CD4-positive, alpha-beta T cell treated with Interleukin-6 at 100 ng/mL for 8 hours (primary cell): Measurements from ENCODE around the gene NEDD9.

Source experiments
- DNase-seq: peaks from one replicate; pipeline ENCODE4 v3.0.0-alpha.2; 2020; ENCODE audit warnings: mixed read lengths, low spot score

Gene NEDD9

DNA sequence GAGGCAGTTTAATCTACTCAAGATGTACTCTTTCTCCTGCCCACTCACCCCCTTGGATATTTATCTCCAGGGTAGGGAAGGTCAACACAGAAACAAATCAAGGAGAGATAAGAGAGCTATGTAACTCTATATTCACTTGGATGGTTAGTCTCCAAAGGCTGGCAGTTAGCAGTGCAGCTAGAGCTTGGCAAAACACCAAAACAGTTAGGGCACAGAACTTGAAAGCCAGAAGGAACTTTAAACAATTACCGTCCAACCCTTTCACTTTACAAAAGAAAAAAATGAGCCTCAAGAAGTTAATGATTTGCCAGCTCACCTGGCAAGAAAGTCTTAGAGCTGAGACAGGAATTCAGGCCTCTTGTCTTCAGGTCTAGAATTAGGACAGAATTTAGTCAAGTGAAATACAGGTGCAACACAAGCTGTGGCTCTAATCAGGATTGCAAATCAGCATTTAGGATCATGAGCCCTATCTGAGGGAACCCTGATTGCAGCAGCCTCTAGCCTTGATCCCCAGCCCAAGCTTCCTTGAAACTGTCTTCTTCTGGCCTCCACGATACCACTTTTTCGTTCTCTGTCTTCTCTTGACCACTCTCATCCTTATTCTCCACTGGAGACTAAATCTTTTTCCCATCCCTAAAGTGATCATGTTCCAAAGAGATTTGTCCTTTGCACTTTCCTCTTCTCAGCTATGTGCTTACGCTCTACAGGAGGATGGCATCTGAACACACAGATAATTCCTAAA lies 14.9 kb downstream of the NEDD9 start:
- DNase-seq, result no peak

DNA sequence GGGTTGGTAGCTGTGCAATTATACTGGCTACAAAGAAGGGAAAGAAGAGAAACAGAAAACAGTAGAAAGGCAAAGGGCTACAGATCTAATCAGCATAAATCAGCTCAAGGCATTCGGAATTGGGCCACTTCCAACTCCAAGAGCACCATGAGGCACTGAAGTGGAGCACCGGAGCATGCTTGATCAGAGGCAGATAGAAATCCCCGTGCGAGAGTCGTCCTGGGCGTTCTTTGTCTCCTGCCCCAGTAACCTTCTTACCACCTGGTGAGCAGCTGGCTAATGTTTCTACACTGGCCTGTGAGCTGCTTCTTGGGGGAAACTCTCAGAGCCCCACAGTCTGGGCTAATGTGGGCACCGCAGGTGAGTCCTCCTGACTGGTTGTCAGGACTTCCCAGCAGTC lies 16.7 kb downstream of the NEDD9 start:
- DNase-seq, result no peak

DNA sequence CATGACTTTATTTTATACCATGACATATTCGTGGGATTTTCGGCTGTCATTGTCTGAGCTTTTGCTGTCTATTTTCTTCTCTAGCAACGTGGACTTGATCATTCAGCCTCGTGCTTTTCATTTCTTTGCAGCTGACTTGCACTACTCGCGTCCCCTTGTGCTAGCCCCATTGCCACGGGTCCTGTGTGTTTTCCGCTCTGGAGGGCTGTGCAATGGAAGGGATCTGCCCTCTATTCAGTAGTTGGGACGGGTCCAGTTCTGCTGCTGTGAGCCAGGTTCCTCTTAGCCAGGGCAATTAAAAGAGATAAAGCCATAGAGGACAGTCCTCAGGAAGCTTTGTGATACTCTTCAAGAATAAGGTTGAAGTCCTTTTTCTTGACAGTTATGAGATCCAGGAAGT lies 17.6 kb downstream of the NEDD9 start:
- no peak for DNase-seq

DNA sequence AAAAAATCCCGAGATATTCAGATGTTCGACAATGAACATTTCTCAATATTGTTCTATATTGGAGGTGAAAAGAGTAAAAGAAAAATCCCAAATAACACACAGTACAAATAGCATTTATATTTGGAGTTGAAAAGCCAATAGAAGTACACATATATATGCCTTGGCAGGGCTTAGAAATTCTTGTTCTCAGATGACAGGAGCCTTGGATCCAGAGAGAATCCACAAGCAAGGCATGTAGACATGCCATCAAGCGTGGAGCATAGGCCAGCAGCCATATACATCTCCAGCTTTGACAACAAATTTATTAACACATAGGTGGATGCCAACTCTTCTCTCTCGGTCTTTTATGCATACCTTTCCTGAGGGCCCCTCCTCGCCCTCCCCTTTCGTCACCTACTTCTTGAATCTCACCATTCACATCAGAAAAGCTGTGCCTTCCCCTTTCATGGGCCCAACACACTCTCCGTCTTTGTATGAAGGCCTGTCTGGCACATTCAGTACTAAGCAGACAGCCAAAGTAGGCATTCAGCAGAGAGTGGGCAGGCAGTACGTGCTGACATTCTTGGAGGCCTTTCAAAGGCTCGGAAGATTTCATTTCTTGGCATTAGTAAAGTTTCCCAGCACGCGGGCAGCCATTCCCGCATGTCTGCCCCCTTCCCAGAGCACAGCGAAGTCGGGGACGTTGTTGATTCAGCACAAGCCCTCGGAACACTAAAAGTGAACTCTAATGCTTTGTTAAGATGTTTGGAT lies 18.2 kb downstream of the NEDD9 start:
- DNase-seq, result no peak

DNA sequence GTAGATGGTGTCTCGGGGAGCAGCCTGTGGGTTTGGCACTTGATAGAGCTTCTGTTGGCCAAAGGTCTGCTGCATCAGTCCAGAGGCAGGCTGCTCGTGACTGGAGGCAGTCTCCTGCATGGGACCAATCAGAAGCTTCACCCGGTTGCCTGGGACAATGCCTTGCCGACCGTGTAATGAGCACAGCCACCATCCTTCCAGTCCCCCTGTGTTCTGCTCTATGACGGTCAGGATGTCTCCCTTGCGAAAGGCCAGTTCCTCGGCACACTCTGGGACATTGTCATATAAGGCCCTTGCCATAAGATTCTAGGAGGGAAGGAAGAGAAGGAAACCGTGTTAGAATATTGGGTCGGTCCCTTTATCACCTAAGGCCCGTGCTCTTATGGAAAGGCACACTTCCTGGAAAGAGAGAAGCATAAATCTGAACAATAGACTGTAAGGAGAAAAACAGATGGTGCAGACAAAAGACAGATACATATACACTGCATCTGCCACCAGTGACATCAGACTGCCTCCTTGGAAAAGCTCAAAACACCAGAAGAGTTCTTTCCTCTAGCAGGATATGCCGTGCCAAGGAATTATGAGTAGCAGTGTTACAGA lies 18.9 kb downstream of the NEDD9 start:
- no peak for DNase-seq

DNA sequence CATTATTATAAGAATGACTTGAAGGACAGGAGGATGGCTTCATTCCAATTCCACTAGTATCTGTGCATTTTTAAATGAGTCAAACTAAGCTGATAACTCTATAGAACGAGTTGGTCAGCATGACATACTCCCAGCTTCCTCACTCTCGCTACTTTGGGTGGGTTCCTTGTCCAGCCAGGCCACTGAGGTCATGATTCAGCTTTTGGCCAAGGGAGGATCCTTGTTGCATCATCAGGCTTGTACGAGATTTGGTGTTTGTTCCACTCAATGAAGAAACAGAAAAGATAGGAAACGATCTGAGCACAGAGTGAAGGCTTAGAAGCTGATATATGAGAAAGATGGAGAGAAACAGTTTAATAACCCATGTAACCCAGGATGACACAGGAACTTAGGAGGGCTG lies 19.8 kb downstream of the NEDD9 start:
- DNase-seq, result no peak

DNA sequence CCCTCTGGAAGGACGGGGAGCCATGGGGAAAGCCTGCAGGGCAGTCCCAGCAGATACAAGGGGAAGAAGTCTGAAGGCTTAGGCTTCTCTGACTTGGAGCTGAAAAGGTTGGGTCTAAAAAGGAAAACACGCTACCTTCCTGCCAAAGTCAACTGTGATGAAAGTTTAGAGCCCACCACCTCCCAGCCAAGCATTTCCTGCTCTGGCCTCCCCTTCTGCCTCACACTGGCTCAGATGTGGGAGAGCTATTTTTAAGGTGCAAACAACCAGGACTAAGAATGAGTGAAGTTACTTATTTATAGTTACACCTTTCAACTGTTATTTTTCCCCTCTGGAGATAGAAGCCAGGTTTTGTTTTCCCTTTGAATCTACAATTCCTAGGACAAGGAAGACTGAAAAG lies 21.2 kb downstream of the NEDD9 start:
- no peak for DNase-seq

DNA sequence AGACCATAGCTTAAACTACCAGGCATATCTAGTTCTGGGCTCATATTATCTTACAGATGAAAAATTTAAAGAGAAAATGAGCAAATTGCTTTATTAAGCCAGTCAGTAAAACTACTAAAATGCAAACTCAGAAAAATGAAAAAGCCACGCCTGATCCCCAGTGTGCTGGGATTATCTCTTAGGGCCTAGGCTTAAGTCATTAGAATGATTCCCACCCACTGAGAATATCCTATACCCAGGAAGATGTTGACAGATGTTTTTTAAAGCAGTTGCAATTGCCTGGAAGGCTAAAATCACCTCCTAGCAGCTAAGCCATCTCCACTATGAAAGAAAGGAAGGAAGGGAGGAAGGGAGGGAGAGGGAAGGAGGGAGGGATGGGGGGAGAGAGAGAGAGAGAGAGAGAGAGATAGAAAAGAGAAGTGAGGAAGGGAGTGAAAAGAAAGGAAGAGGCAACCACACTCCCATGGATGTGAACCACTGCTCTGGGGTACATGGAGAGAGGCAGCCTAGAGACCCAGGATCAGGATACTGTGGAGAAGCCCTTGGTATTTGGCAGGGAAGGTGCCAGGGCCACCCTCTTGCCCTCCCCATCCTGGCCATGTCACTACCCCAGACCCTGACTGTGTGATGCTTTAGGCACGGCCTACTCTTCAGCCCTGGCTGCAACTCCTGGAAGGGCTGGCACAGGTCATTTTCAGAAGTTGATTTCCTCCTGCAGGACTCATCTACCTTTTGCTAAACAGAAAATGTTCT lies 21.9 kb downstream of the NEDD9 start:
- DNase-seq, result no peak

DNA sequence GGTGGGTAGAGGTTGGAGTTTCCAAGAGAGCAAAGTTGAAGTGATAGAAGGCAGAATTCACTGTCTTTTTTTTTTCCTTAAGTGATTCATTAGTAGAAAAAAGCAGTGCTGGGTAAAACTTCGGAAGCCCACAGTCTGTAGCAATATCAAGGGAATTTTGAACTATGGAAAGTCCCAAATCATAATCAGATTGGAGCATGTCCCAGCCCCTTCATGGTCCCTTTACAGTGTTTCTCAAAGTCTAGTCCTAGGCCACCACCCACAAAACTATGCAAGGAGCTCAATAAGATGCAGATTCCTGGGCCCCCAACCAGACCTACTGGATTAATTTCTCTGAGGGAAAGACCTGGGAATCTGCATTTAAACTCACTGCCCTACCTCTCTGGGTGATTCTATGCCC lies 22.6 kb downstream of the NEDD9 start:
- DNase-seq, result no peak

DNA sequence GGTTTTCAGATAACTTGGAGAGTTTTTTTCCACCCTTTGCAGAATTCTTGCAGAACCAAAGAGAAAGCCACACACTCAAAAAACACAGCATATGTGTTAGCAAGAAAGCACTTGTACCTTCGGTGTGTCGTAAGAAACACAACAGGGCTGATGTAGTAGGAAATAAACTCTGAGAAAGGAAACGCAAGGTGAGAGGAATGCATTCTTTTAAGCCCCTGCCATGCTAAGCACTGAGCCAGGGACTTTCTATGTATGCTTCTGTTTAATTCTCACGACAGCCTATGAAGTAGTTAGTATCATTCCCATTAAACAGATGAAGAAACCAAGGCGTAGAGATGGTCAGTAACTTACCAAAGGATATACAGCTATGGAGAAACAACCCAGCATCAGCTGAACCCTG lies 23.1 kb downstream of the NEDD9 start:
- DNase-seq, result no peak

DNA sequence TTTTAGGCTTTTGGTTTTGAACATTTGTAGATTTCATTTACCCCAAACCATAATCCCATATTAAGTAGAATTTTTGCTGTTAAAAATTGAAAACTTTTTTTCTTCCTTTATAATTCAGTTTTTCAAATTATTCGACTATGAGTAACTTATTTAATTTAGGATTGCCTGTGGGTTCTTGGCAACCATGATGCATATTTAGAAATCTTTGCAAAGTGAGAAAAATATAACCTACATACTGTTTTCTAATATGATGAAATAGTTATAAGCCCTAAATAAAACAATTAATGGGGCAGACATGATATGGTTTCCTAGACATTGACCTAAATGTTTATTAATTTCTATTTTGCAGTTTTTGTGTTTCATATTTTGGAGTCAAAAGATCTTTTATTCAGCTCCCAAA lies 23.6 kb downstream of the NEDD9 start:
- DNase-seq, result no peak

DNA sequence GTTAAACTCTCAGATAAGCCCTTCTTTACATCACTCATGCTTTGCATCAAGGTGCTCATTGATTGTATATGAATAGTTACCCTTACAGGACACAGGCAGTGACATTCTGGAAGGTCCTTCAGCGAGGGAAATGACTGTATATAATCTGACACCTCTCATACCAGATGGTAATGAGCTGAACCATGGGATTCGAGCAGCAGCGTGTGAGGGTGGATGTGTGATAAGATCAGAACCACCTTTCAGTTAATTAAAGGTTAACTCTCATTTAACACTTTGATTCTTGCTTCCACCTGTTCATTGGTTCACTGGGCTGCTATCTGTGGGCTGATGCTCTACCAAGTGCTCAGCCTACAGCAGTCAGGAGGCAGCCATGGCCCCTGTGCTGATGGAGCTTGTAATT lies 24.2 kb downstream of the NEDD9 start:
- no peak for DNase-seq

DNA sequence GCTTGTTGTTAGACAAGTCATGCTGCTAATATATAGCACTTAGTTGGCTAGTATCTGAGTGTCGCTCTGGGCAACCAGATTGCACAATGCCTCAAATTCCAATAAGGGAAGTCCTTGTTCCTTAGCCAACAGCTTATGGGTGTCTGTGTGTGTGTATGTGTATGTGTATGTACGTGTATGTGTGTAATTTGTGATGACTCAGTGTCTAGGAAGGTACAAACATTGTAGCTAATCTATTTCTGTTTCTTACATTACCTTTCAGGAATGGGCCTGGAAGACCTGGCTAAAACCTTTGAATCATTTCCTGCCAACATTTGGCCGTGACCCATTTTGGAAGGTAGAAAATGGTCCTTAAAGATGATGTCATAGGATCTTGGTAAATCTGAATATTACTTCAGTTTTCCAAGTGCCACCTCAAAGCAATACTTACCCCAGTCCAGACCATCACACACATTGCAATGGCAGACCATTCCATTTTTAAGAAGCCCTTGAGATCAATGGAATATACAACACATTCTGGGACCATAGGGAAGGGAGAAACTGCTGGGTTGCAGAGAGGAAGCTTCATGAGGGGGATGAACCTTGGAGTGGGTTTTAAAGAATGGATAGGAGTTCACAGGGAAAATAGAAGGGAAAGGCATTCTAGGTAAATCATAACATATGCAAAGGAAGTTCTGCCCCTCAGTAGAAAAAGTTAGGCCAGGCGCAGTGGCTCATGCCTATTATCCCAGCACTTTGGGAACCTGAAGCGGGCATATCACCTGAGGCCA lies 25.1 kb downstream of the NEDD9 start:
- no peak for DNase-seq

DNA sequence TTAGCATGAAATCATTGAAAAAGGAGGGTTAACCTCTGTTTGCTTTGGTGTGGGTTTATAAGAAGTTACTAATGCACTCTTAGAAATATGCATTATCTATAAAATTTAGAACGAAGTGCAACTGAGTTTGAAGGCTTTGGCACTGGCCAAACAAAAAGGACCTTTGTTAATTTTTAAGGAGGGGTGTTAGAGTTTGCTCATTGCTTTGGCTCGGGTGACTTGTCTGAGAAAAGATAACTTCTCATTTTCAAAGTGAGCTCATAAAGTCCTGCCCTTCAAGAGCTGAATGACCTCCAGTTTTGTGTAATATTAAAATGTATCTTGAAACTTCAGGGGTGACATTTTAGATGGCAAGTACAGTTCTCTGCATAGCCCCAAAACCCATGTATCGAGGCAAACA lies 25.9 kb downstream of the NEDD9 start:
- no peak for DNase-seq

DNA sequence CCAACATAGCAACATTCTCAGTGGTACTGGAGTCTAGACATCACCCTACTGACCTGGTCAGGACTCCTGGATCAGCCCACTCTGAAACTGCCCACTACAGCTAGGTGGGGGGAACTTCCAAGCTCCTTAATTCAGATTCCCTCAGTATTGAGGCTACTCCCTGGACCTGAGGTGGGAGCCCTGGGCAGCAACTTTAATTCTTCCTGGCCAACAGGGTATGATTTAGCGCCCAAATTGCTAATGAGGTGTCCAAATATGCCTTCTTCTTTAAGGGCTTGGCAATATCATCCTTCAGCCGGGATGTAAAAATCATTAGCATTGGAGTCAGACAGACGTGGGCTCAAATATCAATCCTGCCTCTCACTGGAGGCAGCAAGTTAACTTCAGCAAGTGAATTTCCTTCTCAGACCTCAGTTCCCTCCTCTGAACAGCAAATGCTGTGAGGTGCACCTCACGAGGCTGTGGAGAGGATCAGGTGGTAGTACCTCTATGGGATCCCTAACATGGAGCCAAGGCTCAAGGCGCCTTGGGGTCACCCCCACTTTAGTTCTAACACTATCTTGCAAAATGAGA lies 27.6 kb downstream of the NEDD9 start:
- no peak for DNase-seq

DNA sequence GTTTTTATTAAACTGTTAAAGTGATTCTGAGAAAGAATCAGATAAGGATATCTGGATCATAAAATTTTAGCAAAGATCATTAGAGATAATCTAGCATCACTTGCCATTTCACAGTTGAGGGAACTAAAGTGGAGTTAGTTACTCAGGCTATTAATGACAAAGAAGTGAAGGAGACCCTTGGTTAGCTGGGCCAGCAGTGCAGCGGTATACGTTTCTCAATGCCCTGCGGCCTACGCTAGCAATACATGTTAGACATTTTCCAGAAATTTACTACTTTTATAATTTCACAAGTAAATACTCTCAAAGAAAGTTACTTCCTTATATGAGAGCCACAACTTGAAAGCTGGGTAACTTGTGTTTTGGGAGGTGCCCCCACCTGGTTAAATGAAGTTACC lies 28.5 kb downstream of the NEDD9 start:
- no peak for DNase-seq

DNA sequence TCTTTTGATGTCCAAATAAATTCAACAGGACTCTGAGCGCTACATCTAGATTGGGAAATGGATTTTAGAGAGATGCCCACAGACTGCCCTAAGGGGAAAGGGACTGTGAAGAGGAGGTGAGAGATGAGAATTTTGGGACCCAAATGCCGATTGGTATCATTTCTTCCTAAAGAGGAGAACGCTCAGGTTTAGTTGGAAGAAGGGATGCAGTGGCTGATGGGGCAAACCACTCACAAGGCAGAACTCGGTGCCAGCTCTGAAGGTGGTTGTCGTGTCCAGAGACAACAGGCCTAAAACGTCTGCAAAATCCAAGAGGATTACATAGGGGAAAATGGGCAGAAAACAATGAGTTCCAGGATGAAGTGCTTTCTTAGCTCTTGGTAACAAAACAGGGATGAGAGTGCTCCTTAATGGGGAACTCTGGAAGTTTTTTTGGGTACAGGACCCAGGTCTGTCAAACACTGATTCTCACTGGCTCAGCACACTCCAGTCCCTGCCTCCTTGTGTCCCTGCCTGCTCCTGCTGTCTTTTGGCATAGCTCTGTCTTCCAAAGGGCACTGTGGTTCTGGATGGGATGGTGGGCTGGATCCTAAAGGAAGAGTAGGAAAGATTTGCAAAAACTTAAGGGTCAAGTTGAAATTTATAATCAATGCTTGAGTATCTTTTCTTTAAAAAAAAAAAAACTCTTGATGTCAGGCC lies 29.0 kb downstream of the NEDD9 start:
- no peak for DNase-seq

DNA sequence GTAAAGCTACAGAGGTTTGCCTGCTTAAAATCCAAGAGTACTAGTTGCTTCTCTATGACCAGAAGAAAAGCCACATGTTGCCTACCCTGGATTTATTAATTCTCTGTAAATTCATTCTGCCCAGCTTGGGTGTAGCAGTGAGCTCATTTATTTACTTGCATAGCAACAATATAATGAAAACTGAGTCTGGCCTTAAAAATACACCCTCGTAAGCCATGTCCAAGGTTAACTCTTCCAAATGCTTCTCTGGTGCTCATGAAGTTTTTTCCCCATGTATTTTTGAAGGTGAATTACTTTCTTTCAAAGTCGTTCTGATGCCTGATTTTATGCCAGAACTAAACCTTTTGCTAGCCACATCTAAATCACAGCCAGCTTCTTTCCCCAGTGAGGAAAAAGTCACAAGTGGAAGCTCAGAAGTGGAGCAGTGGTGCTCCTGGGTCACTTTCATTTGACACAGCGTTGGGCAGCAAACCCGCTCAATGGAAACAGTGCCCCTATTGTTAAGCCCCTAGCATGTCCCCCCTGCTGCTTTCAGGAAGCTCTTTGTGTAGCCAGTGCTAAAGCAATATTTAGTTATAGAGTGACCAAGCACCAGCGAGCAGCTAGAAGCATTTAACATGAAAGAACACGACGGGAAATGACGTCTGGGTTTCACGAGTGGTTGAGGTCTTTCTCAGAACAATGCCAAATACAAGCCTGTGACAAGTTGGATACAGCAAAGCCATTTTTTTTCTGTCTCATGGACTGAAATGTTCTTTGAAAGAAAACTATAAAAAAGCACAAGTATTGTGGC lies 29.8 kb downstream of the NEDD9 start:
- peak; percentile 12 for DNase-seq

DNA sequence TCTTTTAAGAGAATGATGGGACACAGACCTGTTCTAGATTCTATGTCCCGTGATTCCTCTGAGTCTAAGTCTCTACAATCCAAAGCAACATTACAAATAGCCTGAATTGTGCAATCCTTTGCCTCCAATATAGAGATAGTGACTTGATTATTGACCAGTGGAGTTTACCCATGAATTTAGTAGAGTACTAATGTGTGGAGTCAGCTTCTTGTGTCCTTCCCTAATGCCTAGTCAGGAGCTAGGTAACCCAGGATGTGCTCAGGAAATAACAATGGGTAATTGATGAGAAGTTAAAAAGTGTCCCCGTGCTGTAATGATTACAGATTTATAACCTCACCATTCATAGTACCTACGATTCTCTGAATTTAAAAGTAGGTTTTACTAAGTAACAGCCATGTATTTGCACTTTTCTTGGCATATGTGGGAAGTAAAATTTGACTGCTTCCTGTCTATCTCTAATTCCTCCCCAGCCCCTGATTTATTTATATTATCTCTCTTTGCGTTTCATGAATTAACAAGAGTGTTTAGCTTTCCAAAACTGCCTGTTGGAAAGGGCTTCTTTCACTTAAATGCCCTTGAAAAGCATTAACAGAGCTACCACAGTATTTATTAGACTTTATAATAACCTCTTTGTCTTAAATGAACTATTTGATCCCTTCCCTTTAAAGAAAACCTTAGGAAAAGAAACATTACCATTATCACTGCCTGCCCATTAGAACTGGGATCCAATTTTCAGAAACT lies 30.5 kb downstream of the NEDD9 start:
- DNase-seq, result no peak
